ENCODE results near the gene SASH1. TPM values are rescaled to one million over a fixed set of nuclear protein-coding genes. Genes with fewer than 3 reads are reported as not detected.
A peak's percentile ranks its signal among the peaks of the same experiment; 100 is the strongest.

The SASH1 gene
- total RNA-seq, 4 donors from 2014 or later, result 142 to 214 (median 173) TPM

GRCh38 chr6:148429423-148429822 is 86.8 kb downstream of the SASH1 start:
- no peak for ATAC-seq (ENCODE audit: low FRiP score)
- DNase-seq (ENCODE audit: low spot score), result no peak
- no peak for TF ChIP-seq CTCF (IDR thresholded peaks at IDR 0.05)

- ATAC-seq (ENCODE audit: low FRiP score) (no peak), DNase-seq (ENCODE audit: low spot score) (no peak)
- TF ChIP-seq CTCF (IDR thresholded peaks at IDR 0.05), result no peak
Measured at GRCh38 chr6:148430897-148431296, 88.3 kb downstream of the SASH1 start.

- TF ChIP-seq CTCF (IDR thresholded peaks at IDR 0.05), result no peak
- ATAC-seq (ENCODE audit: low FRiP score) (no peak), DNase-seq (ENCODE audit: low spot score) (no peak)
Measured at GRCh38 chr6:148431413-148431812, 88.8 kb downstream of the SASH1 start.

- DNase-seq (ENCODE audit: low spot score) (no peak), ATAC-seq (ENCODE audit: low FRiP score) (no peak)
- no peak for TF ChIP-seq CTCF (IDR thresholded peaks at IDR 0.05)
Measured at GRCh38 chr6:148431840-148432239, 89.2 kb downstream of the SASH1 start.

GRCh38 chr6:148432462-148433195 is 90.0 kb downstream of the SASH1 start:
- ATAC-seq (ENCODE audit: low FRiP score), result peak; percentile 54
- DNase-seq (ENCODE audit: low spot score), result no peak
- no peak for TF ChIP-seq CTCF (IDR thresholded peaks at IDR 0.05)

- no peak for TF ChIP-seq CTCF (IDR thresholded peaks at IDR 0.05)
- DNase-seq (ENCODE audit: low spot score), result no peak
- ATAC-seq (ENCODE audit: low FRiP score), result no peak
Measured at GRCh38 chr6:148435386-148435785, 92.7 kb downstream of the SASH1 start.

- DNase-seq (ENCODE audit: low spot score) (no peak), ATAC-seq (ENCODE audit: low FRiP score) (no peak)
- TF ChIP-seq CTCF (IDR thresholded peaks at IDR 0.05), result no peak
Measured at GRCh38 chr6:148436466-148436865, 93.8 kb downstream of the SASH1 start.
